Activated T-cell treated with anti-CD3 and anti-CD28 coated beads for 48 hours (primary cell): Measurements from ENCODE around the gene EXTL1.

ENCODE experiments used
- DNase-seq: peaks from one replicate; pipeline ENCODE4 v3.0.0-alpha.2; 2020; ENCODE audit warnings: low read depth

Gene EXTL1

DNA sequence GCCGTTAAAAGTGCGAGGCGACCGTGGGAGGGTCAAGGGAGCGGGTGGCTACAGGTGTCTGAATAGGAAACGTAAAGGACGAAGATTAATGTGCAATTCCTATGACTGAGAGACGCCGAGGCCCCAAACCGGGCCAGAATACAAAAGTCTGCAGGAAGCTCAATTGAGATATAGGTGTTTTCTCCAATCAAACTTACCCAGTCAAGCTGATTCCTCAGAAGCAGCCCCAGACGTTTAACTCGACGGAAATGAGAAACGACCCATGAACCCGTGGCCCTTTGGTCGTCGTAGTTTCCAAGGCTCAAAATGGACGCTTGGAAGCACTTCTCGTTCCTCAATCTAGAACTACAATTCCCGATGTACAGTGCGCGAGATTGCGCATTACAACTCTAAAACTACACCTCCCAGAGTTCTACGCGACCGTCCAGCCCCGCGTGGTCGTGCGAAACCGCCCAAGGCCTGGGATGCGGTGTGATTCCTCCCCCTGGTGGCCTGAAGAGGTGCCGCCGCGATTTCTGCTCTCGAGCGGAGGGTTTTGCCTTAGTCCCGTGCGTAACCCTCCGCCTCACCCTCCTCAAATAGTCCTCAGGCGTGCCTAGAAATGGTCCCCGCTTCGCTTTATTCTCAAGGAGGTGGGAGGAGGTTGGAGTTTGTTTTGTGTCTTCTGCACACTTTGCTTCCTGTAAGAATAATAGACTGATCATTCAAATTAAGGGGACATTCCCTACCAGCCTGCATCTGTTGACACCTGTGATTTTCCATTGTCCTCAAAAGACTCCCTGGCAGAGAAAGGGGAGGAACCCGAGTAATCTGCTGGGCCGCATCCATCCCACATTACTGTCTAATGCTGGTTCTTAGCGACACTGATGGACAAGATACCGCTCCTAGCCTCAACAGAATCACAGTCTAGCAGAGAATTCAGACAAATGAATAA is 23.5 kb upstream of the EXTL1 start, which contains the start of gene PAFAH2:
Gene PAFAH2, minus strand, starts transcription at position 236 of the 934 bp plus-strand sequence. CDS start 7,247 bp downstream, outside the sequence.
- peak; percentile 92 for DNase-seq

DNA sequence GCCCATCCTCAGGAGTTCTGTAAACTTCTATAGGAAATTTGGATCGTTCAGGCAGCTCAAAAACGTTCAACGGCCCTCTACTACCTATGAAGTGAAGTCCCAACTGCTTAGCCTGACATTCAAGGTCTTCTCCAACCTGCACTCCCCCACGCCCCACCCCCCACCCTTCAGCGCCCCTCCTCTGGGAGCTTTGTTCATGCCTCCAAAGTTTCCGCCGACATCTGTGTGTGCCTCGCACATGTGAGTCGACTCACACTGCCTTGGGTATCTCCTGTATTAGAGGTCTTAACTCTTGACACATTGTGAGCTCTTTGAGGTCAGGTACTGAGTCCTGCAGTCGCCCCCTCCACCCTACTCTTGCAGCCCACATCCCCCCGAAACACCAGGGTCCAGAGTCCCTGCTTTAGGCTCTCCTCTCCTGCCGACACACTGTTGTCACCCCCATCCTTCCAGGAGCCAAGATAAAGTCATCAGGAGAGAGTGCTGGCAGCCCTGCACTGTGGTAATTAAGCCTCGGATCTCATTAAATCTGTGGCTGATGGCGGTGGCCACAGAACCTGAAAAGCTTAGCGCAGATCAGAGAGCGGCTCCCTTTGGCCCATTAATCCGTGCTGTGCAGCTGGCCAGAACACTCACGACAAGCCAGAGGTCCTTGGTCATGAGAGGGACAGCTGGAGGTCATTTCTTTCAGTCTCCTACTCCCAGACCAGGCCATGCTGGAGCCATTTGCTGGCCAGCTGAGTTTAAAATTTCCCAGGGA is 22.4 kb upstream of the EXTL1 start:
- DNase-seq: no peak

DNA sequence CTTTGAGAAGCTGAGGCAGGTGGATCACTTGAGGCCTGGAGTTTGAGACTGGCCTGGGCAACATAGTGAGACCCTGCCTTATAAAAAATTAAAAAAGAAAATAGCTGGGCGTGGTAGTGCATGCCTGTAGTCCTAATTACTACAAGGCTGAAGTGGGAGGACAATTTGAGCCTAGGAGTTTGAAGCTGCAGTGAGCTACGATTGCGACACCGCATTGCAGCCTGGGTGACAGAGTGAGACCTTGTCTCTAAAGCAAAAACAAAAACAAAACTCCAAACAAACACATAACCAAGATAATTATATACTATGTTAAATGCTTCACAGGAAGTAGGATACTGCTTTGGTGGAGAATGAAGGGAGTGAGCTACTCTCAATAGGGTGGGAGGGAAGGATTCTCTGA is 18.3 kb upstream of the EXTL1 start:
- DNase-seq: no peak

DNA sequence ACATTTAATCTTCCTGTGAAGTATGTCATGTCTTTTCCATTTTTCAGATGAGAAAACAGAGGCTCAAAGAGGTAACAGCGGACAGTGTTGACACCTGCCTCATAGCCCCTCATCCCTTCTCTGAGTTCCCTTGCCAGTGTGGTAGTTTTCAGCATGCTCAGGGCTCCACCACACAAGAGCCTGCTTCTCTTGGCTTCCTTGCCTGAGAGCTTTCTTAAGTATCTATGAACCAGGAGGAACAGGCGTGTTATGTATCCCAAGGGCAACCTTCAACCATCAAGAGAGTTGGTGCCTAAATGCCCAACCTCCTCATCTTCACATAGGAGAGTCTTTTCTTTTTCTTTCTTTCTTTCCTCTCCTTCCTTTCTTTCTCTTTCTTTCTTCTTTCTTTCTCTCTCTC is 17.8 kb upstream of the EXTL1 start:
- no peak for DNase-seq

DNA sequence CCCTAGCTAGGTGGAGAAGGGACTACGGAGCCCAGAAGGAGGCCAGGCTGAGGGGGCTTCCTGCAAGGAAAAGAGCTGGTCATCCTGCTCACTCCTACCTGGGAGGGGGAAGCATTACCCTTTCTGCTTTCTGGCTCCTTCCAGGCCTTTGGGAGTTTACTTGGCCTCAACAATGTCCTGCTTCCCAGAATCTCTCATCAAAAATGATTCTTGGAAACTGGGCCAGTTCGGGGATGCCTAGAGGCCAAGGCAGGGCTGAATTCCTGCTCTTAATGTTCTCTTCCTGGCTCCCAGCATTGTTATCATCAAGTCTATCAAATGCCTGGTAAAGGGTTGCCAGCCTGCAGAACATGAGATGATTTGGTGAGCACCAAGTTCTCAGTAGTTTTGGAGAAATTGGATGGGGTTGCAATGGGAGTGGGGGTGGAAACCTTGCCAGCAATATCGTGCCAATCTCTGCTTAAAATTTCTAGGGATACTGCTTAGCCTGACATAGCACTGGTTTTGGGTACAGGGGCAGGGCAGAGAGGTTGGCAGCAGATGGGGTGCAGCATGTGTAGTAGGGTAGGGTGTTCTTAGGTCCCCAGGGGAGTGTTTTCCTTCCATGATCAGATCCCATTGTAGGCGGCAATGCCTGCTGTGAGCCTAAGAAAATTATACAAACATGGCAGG is 16.0 kb upstream of the EXTL1 start:
- no peak for DNase-seq

DNA sequence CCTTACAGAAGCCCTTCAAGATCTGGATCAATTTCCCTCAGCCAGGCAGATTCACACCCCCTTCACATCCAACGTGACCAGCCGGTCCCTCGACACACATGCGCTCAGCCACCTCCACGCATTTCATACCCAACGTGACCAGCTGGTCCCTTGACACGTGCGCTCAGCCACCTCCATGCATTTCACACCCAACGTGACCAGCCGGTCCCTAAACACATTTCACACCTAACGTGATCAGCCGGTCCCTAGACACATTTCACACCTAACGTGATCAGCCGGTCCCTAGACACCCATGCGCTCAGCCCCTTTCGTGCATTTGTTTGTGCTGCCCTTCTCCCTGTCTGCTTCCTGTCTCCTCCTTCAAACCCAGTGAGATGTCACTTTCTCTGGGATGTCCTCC is 14.9 kb upstream of the EXTL1 start:
- no peak for DNase-seq

DNA sequence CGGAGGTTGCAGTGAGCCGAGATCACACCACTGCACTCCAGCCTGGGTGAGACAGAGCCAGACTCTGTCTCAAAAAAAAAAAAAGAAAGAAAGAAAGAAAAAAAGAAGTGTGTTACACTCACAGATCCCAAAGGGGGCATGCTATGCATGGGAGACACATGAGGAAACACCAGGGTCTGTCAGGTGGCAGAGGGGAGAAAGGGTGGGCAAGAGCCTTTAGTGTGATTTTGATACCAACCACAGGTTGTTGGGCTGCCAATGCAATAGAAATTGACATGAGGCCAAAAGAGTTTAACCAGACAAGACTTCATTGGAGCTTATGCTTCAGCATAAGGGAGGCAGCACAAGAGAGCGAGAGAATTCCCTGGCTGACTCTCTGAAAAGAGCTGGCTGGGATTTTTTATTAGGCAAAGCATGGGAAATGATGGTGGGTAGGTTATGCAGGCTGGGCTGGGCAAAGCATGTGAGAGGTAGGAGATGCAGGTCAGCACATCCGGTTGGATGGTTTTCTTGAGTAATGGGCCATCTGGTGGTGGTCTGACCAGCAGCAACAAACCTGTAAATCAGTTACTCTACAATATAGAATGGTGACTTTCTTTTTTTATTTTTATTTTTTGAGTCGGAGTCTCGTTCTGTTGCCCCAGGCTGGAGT is 11.7 kb upstream of the EXTL1 start:
- no peak for DNase-seq

DNA sequence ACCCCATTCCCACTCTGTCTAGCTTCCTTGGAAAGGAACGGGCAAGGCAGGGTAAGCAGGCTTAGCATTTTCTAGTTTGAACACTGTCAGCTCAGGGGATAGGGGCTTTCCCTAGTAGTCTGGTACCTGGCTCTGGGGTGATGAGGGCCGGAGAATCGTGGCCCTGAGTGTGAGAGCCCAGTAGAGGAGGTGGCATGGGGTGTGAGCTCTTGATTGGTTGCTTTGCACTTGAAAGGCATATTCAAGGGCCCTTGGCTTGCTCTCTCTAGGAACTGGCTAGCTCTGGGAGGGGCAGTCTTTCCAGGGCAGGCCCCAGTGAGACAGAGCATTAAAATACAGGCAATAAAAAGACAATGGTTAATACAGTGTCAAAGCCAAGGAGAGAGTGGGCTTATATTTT is 10.8 kb upstream of the EXTL1 start:
- no peak for DNase-seq

DNA sequence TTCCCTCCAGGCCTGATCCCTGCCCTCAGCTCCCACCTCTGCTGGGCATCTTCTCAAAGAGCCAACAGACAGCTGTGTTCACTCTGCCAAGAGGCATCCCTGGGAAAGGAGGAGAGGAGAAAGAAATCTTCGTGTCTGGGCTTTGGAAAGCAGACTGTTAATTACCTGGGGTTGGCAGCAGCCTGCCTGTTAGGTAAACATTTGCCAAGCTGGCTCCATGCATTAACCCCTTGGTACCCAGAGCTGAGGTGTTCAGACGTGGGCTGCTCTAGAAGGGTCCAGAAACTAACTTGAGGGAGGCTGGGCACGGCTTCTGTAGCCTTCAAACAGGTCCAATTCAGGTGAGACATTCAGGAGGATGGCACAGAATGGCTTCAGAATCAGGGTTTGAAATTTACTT is 8.7 kb upstream of the EXTL1 start:
- DNase-seq: no peak

DNA sequence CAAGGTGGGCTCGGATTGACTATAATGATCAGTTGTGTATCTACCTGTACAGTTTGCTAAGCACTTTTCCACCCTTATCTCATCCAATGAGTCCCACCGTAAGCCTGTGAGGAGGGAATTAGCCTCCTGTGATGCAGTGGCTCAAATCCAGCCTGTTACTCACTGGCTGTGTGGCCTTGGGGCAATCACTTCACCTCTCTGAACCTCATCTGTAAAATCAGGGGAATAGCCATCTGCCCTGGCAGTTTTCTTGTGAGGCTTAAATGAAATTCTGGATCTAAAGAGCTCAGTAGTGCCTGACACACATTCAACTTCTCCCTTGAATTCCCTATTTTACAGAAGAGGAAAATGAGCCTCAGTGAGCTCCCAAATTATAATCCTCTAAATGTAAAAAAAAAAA is 7.4 kb upstream of the EXTL1 start:
- DNase-seq: no peak

DNA sequence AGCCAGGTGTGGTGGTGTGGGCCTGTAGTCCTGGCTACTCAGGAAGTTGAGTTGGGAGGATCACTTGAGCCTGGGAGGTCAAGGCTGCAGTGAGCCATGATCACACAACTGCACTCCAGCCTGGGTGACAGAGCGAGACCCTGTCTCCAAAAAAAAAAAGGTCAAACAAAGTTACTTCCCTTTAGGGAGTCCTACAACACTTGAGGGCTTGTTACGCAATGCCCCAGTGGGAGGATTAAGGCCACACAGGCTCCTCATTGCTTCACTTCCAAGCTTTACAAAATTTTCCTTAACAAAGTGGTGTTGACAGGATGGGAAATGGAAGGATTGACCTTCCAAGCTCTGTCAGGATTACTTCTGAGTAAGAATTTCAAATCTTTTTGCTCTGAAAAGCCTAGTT is 6.2 kb upstream of the EXTL1 start:
- no peak for DNase-seq

DNA sequence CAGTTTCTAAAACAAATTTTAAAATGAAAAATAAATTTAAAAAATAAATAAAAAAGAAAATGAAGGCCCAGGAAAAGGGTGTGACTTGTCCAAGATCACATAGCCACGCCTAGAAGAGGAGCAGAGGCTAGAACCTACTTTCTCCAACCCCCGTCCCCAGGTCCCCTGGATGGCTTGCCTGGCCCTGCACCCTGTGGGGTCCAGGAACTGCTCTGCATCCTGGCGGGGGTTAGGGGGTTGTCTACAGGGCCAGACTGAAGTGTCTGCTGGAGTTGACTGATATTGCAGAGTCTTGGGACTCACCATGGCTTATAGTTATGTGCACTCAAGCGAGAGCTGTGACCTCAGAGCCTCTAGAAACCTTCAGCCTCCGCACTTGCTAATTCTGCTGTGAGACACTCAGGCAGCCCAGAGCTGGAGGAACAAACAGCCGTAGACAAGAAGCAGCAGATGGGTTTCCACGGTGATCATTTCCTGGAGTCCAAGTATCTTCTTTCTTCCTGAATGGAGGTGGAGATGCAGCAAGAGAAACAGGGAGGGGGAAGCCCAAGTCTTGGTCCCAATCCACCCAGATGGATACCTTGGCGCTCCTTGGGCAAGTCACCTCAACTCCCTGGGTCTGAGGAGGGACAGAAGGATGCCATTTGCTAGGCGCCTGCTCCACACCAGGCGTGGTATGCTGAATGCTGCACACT is 5.2 kb upstream of the EXTL1 start:
- DNase-seq: no peak

DNA sequence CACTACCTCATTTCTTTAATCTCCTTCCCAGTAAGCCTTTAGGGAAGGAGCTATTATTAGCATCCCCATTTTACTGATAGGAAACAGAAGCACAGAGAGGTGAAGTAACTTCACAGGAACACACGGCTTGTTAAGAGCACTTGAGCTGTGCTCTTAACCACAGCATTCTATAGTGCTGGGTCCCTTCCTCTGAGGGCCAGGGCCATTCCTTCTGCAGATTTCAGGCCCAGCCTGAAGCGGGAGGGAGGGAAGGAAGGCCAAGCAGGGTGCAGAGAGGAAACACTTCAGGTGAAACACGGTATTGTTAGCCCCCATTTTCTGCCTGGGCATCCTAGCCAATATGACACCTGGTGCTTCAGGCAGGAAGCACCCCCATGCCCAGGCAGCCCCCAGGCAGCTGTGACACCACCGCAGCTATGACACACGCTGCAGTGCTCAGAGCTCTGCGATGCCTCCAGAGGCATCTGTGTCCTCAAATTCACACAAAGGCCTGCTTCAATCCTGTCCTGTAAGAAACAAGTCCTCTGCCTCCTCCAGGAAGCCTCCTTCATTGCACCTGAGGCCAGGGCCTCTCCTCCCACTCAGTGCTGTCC is 4.5 kb upstream of the EXTL1 start:
- DNase-seq: no peak

DNA sequence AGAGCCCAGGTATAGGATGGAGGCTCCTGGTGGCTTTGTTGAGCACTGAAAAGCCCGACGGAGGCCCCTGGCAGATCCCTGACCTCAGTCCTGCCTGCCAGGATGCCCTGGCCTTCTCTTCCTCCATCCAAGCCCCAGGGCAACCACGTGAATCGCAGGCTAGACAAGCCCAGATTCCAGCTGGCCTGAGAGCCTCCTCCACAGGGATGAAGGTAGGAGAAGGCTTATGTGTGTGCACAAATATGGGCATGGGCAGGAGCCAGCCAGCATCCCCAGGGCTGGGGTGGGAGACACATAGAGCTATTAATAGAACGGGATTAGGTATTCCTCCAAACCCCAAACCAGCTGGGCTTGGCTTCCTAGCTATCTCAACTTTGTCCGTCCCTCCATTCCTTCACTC is 4.0 kb upstream of the EXTL1 start:
- no peak for DNase-seq

DNA sequence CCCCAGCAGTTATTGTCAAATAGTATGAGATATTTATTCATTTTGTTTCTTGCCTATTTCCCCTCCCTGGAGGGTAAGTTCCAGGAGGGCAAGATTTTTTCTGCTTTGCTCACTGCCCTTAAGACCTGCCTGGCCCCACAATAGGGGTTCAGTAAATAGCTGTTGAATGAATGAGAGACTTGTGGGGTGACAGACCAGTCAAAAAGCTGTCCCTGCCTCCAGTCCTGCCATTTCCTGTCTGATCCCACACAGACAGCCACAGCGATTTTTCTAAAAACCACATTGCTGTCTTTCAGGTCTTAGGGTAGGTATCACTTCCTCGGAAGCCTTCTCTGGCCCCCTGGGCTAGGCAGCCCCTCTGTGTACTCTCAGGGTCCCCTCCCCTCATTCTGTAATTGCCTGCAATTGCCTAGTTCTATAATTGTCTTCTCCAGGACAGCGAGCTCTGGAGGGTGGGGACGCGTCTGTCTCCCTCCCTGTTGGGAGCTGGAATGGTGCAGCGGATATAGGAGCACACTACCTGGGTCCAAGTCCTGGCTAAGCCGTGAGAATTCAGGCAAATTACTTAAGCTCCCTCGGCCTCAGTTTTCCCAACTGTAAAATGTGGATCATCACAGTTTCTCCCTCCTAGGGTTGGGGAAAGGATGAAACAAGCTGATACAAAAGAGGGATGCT is 1.8 kb upstream of the EXTL1 start:
- DNase-seq: no peak

DNA sequence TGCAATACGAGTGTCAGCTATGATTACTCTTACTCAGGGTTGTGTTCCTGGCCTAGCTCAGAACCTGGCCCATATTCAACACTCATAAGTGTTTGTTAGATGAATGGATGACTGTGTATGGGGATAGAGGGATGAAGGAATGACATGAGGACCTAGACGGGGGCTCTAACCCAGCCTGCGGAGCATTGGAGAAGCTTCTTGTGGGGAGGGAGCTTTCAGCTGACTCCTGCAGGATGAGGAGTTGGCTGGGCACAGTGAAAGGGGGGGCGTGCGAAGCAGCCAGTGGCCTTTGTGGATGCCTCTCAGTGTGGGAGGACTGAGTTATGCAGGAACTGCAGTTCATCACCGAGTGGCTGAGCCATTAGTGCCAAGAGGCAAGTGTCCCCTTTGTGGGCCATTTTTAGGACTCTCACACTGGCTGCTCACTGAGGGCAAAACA is 1.2 kb upstream of the EXTL1 start:
- no peak for DNase-seq

DNA sequence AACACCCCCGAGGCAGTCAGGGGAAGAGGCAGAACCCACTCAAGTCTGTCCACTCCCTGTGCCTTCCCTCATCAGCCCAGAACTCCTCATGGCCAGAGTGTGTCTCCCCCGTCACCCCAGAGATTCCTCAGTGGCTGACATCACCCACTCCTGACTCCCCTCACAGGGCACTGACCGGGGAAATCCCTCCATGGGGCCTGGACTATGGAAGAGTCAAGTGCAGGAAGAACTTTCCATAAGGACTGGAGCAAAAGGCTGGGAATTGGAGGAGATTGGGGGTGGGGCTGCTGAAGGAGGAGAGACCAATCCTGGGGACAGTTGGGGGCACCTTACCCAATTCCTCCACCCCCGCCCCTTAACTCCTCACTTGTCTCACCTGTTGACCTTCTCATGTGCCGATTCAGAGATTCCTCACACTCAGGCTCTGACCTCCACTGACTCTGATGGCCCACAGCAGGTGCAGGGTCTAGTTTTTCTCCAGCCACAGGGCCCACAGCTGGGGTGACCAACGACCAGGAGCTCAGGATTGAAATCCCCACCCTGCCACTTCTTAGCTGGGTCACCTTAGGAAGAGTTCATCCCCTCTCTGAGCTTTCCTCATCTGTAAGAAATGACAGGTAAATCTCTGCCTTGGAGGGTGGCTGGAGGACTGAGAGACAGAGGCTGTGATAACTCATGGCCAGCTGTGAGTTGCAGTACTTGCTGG is 481 bp upstream of the EXTL1 start:
- DNase-seq: no peak

DNA sequence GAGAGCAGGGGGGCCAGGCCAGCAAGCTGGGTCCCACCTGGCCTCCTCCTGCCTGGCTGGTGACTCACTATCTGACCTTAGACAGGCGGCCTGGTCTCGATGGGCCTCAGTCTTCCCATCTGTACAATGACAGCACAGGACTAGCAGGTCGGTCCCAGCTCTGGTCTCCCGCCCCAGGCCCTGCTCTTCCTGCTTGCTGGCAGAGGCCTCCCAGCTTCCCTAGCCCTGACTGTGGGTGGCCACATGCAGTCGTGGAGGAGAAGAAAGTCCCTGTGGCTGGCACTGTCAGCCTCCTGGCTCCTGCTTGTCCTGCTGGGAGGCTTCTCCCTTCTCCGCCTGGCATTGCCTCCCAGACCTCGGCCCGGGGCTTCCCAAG is 817 bp downstream of the EXTL1 start:
- DNase-seq: no peak

DNA sequence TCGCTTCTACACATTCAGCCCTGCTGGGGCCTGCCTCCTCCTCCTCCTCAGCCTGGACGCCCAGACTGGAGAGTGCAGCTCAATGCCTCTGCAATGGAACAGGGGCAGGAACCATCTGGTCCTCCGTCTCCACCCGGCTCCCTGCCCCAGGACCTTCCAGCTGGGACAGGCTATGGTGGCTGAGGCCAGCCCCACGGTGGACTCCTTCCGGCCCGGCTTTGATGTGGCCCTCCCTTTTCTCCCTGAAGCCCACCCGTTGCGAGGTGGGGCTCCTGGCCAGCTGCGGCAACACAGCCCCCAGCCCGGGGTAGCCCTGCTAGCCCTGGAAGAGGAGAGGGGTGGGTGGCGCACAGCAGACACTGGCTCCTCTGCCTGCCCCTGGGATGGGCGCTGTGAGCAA is 1.4 kb downstream of the EXTL1 start:
- no peak for DNase-seq

DNA sequence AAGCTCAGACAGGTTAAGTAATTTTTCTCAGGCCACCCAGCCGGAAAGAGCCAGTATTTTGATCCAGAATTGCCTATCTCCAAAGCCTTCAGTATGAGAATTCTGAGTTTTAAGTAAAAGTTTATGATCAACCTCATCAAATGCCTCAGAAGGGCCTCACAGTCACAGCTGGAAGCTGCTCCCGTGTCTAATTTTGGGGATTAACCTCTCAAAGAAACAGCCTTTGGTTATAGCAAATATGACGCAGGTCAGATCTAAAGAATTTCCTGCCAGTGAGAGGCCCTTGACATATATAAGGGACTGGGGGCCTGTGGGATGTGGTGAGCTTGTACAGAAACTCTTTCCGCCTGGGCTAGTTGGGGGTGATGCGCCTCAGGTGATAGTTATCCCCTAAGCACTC is 2.3 kb downstream of the EXTL1 start:
- no peak for DNase-seq
